GM19372 (cell line): Measurements from ENCODE around the gene SRCIN1.
"Not testable (repeated sequence)": the region's sequence is repeated elsewhere in the genome, so short reads cannot be mapped to it uniquely, and the experiment has no call there.

Experiments
- ATAC-seq: cut with Tn5 transposase; IDR thresholded peaks from one replicate; pipeline ENCODE4 v1.9.1; 2021; ENCODE audit warnings: mild to moderate bottlenecking, low read depth, moderate library complexity; ENCODE audit not compliant: unreplicated experiment

The SRCIN1 gene, protein sequence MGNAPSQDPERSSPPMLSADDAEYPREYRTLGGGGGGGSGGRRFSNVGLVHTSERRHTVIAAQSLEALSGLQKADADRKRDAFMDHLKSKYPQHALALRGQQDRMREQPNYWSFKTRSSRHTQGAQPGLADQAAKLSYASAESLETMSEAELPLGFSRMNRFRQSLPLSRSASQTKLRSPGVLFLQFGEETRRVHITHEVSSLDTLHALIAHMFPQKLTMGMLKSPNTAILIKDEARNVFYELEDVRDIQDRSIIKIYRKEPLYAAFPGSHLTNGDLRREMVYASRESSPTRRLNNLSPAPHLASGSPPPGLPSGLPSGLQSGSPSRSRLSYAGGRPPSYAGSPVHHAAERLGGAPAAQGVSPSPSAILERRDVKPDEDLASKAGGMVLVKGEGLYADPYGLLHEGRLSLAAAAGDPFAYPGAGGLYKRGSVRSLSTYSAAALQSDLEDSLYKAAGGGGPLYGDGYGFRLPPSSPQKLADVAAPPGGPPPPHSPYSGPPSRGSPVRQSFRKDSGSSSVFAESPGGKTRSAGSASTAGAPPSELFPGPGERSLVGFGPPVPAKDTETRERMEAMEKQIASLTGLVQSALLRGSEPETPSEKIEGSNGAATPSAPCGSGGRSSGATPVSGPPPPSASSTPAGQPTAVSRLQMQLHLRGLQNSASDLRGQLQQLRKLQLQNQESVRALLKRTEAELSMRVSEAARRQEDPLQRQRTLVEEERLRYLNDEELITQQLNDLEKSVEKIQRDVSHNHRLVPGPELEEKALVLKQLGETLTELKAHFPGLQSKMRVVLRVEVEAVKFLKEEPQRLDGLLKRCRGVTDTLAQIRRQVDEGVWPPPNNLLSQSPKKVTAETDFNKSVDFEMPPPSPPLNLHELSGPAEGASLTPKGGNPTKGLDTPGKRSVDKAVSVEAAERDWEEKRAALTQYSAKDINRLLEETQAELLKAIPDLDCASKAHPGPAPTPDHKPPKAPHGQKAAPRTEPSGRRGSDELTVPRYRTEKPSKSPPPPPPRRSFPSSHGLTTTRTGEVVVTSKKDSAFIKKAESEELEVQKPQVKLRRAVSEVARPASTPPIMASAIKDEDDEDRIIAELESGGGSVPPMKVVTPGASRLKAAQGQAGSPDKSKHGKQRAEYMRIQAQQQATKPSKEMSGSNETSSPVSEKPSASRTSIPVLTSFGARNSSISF

DNA sequence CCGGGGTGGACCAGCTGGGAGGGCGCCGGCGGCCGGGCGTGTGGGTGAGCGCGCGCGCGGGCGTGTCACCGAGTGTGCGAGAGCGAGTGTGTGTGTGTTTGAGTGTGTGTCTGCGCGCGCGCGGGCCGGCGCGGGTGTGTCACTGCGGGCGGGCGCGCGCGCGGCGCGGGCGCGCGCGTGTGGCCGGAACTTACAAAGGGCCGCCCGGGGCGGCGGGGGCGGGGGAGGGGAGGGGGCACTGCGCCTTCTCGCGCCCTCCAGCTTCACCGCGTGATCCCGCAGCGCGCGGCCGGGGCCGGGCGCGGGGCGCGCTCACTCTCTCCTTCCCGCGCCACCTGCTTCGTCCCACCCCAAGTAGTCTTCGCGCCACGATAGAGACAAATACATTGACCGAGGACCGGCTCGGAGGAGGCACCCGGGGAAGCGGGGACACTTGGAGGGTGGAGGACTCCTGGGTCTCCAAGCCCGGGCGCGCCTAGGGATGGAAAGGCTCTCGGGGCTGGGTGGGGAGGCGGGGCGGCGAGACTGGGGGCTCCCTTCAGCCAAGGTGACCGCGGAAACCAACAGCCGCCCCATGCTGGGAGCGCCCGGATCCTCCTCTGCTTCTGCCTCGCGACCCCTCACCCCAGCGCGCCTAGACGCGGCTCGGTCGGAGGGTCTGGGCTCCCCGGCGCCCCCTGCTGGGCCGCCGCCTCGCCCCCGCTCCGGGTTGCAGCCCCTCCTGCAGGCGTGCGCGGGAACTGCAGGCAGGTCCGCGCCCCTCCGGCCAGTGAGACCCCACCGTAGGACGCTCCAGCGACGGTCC lies at the start of gene SRCIN1:
Gene SRCIN1, minus strand, starts transcription at position 112 of the 805 bp plus-strand sequence. CDS start 247 bp downstream, outside the sequence.
- ATAC-seq, result no peak

DNA sequence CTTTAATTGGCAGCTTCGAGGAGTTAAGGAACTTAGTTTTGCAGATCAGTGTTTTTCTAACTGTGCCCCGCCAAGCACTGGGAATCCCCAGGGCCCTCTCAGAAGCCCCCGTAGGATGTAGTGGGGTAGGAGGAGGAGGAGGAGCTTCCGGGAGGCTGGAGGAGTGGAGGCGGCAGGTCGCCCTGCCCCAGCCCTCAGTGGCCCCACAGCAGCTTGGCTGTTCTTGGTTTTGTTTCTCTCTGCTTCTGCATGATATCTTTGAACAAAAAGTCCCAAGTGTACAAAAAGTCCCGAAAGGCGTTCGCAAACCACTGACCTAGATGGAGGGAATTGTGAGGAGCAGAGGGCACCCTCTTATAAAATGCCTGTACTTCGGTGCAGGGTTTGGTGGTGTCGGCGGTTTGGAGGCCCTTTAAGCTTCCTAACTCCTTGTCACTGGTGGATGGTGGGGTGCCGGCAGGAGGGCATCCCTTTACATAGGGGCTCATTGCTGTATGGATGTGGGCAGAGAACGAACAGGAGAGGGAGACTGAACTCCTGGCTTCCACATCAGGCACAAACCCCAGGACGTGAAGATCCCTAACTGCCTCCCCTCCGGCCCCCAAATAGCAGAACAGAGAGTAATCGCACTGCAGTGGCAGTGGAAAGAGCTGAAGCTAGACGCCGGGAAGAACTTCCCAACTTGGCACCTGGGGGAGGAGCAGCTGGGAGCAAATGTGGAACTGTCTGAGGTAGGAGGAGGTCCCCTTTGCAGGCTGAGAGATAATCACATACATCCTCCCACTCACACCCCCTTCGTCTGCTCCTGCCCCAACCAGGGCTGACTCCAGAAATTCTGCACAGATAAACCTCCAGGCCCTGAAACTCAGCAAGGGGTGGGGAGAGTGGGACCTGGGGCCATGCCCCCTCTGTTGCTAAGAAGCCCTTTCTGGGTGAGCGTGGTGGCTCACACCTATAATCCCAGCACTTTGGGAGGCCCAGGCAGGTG lies 49.0 kb upstream of the SRCIN1 start:
- ATAC-seq, result no peak

DNA sequence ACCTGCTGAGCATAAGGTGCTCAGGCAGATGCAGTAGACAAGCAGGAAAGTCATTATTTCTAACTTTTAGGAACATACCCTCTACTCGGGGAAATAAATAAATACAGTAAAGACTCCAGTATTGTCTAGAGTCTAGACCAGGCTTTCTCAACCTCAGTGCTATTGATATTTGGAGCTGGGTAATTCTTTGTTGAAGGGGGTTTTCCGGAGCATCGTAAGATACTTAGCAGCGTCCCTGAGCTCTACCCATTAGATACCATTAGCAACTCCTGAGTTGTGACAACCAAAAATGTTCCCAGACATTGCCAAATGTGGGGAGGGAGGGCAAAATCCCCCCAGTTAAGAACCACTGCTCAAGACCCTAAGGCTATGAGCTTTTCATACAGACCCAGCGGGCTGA lies 47.9 kb upstream of the SRCIN1 start:
- ATAC-seq, result no peak

DNA sequence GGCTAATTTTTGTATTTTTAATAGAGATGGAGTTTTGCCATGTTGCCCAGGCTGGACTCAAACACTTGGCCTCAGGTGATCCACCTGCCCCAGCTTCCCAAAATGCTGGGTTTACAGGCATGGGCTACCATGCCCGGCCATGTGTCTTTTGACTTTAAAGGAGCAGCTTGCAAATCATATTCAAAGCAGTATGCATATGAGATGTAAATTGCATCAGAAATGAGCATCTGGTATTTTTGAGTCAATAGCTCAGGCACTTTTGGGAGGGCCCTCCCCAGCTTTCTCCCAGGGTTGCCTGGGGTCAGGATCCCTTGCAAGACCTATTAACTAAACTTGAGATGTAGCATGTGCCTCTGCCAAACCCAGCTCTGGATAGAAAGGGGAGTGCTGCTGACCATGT lies 47.5 kb upstream of the SRCIN1 start:
- ATAC-seq, result no peak

DNA sequence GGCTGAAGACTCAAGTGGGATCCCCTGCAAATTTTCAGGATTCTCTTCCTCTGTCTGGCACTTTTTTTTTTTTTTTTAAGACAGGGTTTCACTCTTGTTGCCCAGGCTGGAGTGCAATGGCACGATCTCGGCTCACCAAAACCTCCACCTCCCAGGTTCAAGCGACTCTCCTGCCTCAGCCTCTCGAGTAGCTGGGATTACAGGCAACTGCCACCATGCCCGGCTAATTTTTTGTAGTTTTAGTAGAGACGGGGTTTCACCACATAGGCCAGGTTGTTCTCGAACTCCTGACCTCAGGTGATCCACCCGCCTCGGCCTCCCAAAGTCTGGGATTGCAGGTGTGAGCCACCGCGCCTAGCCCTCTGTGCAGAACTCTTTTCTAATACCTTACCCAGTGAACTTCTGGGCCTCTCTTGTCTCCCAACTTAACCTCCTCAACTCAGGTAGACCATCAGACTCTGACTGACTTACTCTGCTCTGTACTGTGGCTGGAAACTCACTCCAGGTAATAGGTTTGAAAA lies 45.0 kb upstream of the SRCIN1 start:
- ATAC-seq, result not testable (repeated sequence)

DNA sequence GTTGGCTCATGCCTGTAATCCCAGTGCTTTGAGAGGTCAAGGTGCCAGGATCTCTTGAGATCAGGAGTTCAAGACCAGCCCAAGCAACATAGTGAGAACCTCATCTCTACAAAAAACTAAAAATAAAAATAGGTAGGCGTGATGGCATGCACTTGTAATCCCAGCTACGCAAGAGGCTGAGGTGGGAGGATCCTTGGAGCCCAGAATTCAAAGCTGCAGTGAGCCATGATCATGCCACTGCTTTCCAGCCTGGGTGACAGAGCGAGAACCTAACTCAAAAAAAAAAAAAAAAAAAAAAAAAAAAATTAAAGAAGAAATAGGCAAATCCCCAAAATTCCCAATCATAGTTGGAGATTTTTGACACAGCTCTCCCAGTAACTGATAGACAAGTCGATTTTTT lies 32.2 kb upstream of the SRCIN1 start:
- no peak for ATAC-seq

DNA sequence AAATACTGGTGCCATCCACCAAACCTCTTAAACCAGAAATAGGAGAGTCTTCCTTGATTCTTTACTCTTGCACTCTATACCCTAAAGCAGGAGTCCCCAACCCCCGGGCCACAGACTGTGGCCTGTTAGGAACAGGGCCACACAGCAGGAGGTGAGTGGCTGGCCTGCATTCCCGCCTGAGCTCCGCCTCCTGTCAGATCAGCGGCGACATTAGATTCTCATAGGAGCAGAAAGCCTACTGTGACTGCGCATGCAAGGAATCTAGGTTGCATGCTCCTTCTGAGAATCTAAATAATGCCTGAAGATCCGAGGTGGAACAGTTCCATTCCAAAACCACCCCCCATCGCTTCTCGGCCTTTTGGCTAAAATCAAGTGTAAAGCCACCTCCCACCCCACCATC lies 30.3 kb upstream of the SRCIN1 start:
- no peak for ATAC-seq

DNA sequence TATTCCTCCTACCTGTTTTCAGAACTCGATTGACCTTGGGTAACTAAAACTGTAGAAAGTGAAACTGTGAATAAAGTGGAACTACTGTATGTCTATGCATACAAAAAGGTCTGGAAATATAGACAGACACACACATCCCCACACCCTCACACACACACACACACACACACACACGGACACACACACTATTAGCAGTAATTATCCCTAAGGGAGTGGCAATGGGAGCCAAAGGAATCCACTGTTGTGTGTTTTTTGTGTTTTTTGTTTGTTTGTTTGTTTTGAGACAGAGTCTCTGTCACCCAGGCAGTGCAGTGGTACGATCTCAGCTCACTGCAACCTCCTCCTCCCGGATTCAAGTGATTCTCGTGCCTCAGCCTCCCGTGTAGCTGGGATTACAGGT lies 26.6 kb upstream of the SRCIN1 start:
- no peak for ATAC-seq

DNA sequence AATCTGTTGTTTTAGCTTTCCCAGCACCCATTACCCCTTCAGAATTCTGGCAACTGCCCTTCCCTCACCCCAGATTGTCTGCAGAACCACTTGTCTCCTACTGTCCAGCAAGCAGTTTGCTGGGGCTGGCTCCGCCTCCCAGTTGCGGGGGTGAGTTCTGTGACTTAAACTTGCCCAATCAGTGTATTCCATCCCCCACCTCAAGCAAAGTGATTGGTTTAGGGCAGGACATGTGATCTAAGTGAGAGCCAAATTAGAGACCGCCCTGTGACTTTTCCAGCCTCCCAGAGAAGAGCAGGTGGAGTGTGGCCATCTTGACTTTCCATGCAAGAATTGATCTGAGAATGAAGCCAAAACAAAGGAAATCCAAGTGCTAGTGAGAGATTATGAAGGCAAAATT lies 22.7 kb upstream of the SRCIN1 start:
- ATAC-seq, result no peak

DNA sequence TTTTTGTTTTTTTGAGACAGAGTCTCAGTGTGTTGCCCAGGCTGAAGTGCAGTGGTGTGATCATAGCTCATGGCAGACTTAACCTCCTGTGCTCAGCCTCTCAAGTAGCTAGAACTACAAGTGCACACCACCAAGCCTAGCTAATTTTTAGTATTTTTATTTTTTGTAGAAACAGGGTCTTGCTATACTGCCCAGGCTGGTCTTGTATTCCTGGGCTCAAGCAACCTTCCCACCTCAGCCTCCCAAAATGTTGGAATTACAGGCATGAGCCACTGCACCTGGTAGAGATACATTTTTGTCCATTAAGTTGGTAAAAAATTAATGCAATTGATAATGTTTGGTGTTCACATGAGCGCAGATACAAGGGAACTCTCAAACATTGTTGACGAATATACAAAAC lies 22.2 kb upstream of the SRCIN1 start:
- no peak for ATAC-seq

DNA sequence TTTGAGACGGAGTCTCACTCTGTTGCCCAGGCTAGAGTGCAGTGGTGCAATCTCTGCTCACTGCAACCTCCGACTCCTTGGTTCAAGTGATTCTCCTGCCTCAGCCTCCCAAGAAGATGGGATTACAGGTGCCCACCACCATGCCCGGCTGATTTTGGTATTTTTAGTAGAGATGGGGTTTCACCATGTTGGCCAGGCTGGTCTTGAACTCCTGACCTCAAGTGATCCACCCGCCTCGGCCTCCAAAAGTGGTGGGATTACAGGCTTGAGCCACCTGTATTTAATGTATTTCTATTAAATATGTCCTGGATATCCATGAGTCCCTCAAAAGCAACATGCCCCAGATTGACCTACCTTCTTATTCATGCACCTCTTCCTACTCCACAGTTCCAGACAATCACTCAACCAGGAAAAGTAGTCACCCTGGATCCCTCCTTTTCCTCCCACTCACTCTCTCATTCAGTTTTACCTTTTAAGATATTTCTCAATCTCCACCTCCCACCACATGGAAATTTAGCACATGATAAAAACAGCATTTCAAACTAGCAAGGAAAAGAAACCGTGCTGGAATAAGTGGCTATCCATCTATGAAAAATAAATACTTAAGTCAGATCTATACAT lies 21.0 kb upstream of the SRCIN1 start:
- not testable (repeated sequence) for ATAC-seq

DNA sequence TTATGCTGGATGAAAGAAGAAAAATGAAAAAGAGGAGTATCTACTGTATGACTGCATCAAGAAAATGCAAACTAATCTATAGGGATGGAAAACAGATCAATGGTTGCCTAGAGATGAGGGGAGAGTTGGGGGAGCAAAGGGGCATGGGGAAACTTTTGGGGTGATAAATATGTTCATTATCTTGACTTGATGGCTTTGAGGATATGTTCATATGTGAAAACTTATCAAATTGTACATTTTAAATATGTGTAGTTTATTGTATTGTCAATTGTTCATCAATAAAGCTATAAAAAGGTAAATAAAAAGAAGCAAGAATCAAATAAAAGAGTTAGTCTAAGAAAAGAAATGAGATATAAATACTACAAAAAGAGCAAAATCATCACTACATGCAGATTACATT lies 19.7 kb upstream of the SRCIN1 start:
- no peak for ATAC-seq

DNA sequence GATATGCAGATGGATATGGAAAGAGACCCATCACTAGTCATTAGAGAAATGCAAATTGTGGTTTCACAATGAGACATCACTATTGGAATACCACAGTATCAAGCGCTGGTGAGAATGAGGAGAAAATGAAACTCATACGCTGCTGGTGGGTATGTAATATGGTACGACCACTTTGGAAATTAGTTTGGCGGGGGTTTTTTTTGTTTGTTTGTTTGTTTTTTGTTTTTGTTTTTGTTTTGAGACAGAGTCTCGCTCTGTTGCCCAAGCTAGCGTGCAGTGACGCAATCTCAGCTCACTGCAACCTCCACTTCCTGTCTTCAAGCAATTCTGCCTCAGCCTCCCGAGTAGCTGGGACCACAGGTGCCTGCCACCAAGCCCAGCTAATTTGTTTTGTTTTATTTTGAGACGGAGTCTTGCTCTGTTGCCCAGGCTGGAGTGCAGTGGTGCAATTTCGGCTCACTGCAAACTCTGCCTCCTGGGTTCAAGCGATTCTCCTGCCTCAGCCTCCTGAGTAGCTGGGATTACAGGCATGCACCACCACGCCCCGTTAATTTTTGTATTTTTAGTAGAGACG lies 19.1 kb upstream of the SRCIN1 start:
- not testable (repeated sequence) for ATAC-seq

DNA sequence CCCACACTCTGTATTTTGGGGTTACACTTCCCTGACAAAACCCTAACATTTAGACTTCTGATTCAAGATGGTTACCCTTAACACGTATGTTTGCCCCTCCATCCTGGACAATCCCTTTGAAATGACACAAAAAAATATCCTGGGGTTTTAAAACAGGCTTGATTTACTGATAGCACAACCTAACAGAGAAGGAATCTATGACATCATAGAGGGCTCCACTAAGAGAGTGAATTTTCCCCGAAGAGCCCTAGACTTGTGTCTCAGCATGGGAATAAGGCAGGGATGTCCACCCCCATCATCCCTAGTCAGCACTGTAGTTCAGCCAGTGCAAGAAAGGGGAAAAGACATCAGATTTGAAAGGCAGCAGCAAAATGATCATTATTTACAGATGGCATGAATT lies 15.8 kb upstream of the SRCIN1 start:
- no peak for ATAC-seq

DNA sequence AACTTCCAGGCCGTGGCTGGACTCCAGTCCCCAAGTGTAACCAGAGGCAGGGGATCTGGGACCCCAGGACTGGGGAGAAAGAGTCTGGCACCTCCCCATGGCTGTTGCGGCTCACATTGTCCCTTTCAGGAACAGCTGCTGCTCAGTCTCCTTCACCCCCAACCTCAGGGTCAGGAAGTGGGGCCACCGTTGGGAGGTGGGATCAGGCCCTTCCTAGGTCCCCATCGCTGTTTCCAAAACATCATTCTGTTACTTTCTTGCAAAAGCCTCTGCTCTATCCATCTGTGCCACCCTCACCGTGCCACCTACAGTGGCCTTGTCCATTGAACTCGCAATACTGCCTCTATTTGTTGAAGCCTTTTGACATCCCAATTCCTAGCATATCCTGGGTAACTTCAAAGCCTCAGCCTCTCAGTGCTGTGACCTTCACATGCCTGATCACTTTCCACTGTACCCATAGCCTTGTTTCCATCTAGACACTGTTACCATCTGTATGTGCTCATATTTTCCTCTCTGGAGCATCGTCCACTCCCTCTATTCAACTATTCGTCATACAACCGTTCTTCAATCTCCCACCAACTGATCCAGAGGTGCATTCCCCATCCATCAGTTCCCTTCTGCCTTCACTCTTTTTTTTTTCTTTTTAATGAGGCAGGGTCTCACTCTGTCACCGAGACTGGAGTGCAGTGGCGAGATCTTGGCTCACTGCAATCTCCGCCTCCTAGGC lies 15.0 kb upstream of the SRCIN1 start:
- ATAC-seq, result no peak

DNA sequence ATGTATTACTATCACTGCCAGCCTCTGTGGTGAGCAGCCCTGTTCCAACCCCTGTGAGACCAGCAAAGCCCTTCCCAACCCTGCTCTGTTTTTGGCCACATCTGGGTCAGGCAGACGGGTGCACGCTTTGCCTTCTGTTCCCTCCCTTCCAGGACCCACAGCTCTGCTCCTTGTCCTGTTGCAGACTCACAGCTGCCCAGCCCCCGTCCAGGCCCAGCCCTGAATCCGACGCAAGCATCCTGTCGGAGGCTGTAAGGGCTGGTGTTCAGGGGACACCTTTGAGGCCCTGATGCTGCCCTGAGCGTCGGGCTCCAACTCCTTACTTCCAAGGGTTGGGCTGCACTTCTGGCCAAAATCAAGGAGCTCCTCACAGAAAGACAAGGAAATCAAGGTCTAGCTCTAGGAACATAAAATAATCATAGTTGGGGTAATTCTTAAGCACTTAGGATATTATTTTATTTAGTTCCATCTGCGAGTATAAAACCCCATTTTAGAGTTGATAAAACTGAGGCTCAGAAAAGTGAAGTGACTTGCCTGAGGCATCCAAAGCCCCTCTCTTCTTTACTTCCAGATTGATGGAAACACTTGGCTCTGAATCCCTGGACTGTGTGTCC lies 14.3 kb upstream of the SRCIN1 start:
- no peak for ATAC-seq

DNA sequence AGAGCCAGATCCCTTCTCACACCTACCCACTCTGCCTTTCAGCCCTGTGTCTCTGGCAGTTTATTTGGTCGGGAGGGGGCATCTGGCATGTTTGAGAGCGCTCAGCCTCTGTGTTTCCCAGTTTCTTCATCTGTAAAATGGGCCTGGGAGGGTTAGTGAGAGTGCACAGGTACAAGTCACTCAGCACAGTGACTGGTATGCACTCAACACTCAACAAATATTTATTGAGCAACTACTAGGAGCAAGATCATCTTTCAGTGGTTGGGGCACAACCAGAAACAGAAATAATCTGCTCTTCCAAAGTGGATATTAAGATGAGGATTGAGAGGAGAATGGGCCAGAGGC lies 13.7 kb upstream of the SRCIN1 start:
- no peak for ATAC-seq
